ENCODE measurements around the gene KIF21A.
"Not testable (repeated sequence)": the region's sequence is repeated elsewhere in the genome, so short reads cannot be mapped to it uniquely, and the experiment has no call there.

The KIF21A gene

GRCh38 chr12:39344926-39345325 is 98.0 kb downstream of the KIF21A start:
- no peak for DNase-seq (ENCODE audit: low spot score)

DNA sequence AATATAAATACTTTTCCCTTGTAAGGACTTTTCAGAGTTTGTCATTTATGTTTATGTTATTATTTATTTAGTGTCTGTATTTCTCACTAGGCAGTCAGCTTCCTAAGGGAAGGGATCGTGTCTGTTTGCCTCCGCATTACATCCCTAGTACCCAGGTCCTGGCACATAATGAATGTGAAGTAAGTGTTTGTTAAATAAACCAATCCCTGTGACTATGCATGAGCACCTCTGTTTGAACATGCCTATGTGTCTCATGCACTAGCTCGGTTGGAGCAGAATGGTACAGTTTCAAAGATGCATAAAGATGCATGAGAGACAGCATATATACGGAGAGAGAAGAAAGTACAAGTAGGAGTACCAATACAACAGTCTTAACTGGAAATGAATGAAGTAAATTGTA is 99.3 kb downstream of the KIF21A start:
- no peak for DNase-seq (ENCODE audit: low spot score)

GRCh38 chr12:39341761-39342160 is 101.2 kb downstream of the KIF21A start:
- DNase-seq (ENCODE audit: low spot score) = no peak

- no peak for DNase-seq (ENCODE audit: low spot score)
Measured at GRCh38 chr12:39341179-39341578, 101.7 kb downstream of the KIF21A start.

- no peak for DNase-seq (ENCODE audit: low spot score)
Measured at GRCh38 chr12:39332661-39333175, 110.2 kb downstream of the KIF21A start.

DNA sequence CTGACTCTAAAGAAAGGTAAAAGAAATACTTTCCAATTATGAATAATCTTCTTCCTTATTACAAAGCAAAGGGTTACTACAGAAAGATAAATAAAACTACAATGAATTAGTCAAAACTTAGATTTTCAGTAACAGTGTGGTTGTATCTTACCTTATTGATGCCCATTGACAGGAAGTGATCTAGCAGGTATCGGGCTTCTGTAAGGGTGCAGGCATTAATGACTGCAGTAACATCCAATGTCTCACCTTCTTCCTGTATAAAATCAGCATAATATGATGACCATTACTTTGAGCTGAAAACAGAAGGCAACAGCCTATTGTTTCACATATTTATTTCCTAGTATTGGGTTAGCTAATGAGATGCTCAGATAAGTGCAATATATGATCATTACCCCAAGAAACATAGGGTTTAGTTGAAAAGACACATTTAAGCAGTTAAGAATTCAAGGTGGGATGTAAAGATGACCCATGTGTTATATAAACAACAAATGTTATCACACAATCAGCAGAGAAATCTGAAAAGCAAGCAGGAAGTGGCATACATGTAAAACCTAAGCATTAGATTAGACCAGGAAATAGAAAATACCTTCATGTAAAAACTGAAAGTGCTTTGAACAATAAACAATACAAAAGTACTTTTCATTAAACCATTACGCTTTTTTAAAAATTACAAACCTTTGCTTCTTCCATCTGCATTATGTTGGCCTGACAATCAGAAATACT is 111.2 kb downstream of the KIF21A start:
- DNase-seq (ENCODE audit: low spot score) = peak; percentile 10

- no peak for DNase-seq (ENCODE audit: low spot score)
Measured at GRCh38 chr12:39329876-39330275, 113.0 kb downstream of the KIF21A start.

DNA sequence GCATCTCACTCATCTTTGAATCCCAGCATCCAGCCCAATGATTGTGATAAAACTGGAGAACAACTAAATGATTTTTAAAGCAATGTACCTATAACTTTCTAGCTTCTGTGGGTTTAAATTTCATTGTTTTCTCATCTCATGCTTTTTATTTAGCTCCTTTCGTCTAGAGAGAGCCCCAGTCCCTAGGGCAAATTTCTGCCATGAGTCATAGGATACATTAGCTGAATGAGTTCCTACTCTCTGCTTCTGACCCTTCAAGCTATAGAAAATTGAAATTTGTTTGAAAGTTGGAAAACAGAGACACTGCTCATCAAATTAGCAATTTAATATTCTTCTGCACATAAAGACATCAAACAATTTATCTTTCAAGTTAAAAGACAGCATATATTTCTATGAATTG is 113.9 kb downstream of the KIF21A start:
- DNase-seq (ENCODE audit: low spot score) = no peak

DNA sequence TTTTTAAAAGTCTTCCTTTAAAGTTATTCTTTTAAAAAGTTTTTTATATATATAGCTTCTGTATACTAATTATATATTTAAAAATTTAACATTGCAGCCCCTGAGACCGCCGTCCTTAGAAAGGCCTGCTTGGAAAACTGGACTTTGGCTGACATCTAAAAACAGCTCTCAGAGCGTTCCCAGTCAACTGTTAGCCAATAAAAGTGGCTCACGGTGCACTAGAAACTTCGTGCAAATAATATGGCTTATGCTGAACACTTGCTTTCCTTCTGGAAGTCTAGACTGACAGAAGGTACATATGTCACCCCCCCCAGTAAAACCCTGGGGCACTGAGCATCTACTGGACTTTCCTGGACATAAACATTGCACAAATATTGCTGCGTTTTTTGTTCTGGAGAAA is 115.0 kb downstream of the KIF21A start:
- DNase-seq (ENCODE audit: low spot score) = no peak

DNA sequence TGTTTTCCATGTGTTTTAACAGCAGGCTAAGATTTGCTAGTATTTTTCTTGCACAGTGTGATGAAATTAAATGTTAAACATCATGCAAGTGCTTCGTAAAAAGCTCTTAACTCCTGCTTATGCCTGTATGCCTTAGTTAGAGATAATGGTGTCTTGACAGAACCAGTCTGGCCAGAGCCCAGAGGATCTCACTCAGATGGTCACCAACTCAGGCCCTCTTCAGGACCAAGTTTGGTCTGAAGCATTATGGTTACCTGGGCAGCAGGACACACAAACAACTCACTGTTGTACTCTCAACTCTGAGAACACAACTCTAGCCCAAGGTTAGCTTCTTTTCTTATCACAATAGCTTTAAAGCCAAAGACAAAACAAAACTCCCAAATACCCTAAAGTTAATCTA is 115.4 kb downstream of the KIF21A start:
- DNase-seq (ENCODE audit: low spot score) = no peak

- DNase-seq (ENCODE audit: low spot score) = no peak
Measured at GRCh38 chr12:39319180-39319579, 123.7 kb downstream of the KIF21A start.

DNA sequence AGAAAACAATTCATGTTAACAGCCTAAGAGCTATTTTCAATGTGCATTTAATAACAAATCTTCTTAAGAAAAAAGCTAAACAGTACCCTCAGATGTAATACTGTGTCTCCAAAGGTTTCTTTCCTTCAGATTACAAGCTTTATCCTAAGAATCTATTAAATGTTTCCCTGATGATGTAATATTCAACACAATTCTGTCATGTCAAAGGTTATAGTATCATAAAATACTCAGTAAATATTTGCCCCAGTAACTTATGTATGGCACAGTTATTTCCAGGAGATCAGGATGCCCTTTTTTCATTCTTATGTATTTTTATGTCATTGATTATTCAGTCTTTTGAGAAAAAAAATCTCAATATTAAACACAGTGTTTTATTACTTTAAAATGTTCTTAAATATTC is 128.4 kb downstream of the KIF21A start:
- DNase-seq (ENCODE audit: low spot score) = no peak

GRCh38 chr12:39309516-39309915 is 133.4 kb downstream of the KIF21A start:
- no peak for DNase-seq (ENCODE audit: low spot score)

DNA sequence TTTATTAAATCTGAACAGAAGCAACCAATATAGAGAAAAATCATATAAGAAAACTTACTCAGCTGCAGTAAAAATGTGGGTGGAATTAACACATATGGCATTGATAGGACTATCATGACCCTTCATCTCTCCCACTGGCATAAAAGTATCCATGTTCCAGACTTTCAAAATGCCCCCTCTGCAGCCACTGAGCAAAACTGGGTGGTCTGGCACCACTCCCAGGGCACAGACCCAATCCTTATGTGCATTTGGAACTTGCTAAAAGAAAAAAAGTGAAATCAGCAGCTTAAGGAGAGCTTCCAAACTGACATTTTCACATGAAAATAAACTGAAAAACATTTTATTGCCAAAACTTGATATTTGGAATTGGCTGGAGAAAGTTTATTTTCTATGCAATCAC is 141.5 kb downstream of the KIF21A start:
- DNase-seq (ENCODE audit: low spot score) = no peak

- DNase-seq (ENCODE audit: low spot score) = no peak
Measured at GRCh38 chr12:39300799-39301198, 142.1 kb downstream of the KIF21A start.

- DNase-seq (ENCODE audit: low spot score) = no peak
Measured at GRCh38 chr12:39297891-39298290, 145.0 kb downstream of the KIF21A start.

GRCh38 chr12:39296496-39296895 is 146.4 kb downstream of the KIF21A start:
- no peak for DNase-seq (ENCODE audit: low spot score)

DNA sequence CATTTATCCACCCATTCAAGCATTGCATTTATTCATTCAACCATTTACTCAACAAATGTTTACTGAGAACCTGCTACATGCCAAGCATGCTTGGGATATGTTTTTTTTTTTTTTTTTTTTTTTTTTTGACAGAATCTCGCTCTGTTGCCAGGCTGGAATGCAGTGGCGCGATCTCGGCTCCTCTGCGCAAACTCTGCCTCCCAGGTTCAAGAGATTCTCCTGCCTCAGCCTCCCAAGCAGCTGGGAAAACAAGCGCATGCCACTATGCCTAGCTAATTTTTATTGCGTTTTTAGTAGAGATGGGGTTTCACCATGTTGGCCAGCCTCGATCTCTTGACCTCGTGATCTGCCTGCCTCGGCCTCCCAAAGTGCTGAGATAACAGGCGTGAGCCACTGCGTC is 147.3 kb downstream of the KIF21A start:
- DNase-seq (ENCODE audit: low spot score) = not testable (repeated sequence)

- no peak for DNase-seq (ENCODE audit: low spot score)
Measured at GRCh38 chr12:39294715-39295114, 148.2 kb downstream of the KIF21A start.

DNA sequence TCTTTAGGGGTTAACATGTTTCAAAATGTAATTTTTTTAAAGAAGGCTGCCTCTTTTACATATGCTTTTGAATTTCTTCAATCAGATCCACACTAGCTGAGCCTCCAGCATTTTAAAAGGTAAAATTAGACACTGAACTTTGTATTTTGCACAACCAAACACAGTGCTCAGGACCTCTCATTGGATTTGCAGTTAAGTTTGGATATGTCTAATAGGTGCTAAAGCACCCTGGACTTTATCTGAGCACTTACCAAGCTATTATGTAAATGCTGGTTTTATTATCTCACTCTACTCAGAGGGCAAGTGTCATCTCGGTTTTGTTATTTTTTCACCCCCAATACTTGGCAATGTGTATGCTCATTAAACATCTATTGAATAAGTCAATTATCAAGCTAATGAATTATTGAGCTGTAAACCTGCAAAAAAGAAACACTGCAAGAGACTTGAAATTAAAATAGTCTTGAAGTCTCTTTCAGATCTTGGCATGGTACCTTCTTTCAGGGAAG is 150.7 kb downstream of the KIF21A start:
- DNase-seq (ENCODE audit: low spot score) = no peak

- no peak for DNase-seq (ENCODE audit: low spot score)
Measured at GRCh38 chr12:39287817-39288216, 155.1 kb downstream of the KIF21A start.

DNA sequence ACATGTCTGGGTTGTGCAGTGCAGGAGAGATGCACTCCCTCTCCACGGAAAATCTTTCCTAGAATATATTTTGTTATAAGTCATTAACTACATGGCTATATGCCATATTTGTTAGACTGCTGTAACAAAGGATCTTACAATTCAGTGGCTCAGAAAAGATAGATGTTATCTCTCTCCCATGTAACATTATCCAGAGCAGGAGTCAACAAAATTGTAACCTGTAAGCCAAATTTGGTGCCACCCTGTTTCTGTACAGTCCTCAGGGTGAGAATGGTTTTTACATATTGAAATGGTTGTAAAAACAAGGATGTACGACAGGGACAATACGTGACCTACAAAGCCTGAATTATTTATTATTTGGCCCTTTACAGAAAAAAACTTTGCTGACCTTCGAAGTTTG is 155.5 kb downstream of the KIF21A start:
- no peak for DNase-seq (ENCODE audit: low spot score)

DNA sequence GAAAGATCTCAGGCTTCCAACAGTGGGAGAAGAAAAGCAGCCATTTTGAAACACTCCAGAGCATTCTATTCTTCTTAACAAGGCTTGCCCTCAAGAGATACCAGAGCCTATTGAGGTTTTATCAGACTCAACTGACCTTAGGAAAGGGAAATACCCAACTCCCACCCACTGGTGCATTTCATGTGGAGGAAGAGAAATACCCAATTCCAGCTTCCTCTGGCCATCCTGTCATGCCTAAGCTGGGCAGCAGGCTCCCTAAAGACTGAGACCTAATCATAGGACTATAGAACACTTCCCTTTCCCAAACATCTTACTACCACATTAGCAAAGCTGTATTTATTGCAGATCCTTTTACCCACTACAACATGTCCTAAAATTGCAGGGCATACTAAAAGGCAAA is 164.5 kb downstream of the KIF21A start:
- no peak for DNase-seq (ENCODE audit: low spot score)

DNA sequence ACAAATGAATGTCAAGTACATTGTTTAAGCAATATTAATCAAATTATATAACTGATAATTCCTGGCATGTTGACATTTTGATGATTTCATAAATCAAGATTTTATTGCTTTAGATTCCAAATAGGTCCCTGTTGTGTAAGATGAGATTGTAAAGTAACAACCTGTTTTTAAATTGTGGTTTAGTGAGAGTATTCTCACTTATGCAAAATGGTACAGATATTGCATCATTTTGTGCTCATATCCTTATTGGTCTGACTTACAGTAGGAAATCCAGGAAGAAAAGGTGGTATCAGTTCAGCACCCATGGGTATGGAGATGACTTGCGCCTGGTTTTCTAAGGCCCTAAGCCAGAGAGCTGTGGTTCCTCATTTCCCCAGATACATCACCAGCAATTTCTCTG is 165.5 kb downstream of the KIF21A start:
- DNase-seq (ENCODE audit: low spot score) = no peak

Measured in CD4-positive, alpha-beta T cell treated with Interleukin-15 for 4 hours (primary cell).